ENCODE data around the gene PTPRM. TPM values are rescaled to one million over a fixed set of nuclear protein-coding genes. Genes with fewer than 3 reads are reported as not detected.

The PTPRM gene
- polyA plus RNA-seq, 10 donors, result 64.2 to 99.9 (median 85.1) TPM

DNA sequence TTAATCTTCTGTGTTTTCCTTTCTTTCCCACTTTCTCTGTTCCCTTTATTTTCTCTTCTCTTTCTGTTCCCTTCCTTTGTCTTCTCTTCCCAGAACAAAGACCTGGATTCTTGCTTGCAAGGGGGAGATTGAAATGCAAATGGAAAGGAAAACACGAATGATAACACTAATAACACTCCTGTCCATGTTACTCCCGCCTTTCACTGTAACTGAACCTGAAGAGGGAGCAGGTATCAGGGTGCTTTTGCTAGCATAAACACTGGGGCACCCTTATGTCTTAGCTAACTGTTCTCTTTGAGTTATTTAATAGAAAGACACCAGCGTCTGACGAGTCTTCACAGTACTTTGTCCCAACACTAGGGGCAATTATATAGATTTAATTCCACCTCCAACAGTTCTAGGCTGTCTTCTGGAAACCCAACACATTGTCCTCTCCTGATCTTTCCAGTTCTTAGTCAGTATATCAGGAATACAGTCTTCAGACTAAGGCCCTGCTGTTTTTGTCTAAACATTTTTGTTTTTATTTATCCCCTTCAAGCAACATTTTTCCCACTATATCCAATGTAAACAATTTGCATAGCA is 99.2 kb downstream of the PTPRM start:
- DNase-seq, result no peak

GRCh38 chr18:7668392-7668791 is 101.3 kb downstream of the PTPRM start:
- no peak for DNase-seq

DNA sequence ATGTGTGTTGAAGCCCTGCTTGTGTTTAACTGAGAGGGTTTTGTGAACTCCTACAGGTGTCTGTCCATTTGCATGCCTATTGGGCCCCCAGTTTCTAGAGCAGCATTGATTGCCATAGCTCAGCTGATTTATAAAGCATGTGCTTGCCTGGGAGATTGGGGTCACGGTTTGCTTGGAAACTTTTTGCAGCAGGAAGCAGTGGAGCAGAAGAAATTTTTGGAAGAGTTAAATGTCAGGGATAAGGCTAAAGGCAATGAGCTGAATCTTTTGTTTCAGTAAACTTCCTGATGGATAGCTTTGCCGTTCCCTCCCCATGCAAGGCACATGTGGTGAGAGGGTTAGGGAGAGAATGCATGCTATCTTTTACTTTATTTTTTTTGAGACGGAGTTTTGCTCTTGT is 102.2 kb downstream of the PTPRM start:
- no peak for DNase-seq

DNA sequence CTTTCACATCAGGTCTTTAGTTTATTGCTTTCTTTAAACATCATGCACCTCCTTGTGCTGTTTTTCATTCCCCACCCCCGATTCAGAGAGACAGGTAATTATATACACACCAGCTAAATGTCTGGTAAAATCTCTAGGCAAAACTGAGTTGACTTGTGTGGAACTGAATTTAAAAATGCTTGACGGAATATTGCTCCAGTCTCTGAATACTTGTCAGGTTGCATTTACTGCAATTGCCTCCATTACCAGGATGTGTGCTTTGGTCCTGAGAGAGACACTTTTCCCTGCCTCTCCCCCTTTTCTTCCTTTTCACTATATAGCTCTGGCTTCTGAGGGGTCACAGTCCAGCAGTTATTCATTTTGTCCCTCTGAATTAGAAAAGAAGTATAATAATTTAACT is 104.0 kb downstream of the PTPRM start:
- DNase-seq, result no peak

DNA sequence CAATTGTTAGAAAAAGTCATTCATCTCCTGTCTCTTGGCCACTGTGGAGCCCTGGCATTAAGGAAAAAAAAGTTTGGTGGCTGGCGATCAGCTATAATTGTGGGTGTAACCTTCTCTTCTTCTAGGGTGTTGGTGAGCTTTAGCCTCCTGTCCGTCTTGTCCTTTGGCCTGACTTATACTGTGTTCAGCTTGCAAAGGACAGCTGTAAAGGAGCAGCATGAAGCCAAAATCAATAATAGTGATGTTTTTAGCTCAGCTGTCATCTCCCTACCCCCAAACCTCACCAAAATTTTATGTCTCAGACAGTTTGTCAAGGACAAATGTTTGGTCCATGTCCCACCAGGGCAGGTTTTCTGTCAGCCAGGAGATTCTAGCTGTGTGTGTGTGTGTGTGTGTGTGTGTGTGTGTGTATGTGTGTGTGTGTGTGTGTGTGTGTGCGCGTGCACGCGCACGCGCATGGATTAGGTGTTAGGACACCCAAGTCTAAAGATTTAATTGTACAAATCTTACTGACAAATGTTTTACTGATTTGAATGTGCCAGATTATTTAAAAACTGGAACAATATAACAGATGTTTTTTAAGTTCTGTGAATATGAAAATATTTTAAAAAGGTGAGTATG is 109.2 kb downstream of the PTPRM start:
- peak in 1 of 3 donors; percentile 24 for DNase-seq

DNA sequence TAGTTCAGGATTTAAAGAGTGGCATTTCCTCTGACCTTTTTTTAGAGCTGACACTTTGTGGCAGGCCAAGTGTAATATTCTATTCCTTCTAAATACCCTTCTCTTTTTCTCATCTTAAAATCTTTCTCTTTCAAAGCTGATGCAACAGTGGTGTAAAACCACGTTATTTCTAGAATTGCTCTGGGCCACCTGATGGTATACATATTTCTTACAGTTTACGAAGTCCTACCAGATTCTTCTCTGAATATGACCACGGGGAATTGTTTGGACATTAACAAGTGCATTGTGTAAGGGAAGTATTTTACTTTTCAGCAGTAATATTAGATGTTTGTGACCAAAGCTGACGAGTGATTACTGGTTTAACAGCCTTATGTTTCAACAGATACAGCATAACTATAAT is 109.9 kb downstream of the PTPRM start:
- DNase-seq, result peak in 1 of 3 donors; percentile 13

DNA sequence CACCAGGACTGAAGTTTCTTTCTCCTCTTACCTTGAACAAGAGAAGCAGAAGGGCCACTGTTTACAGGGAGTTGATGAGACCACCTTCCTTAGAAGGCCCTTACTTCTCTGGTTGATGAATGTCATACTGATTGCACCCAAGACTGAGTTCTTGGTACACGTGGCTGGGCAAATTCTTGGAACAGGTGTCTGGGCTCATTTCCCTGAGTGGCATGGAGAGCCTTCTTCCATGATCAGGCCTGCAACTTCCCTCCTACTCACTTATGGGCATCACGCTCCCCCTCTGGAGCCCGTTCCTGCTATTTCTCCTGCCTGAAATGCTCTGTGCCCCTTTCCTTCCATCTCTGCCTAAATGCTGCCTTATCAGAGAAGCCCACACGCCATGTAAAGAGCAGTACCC is 110.3 kb downstream of the PTPRM start:
- DNase-seq, result no peak

- DNase-seq, result no peak
Observed at GRCh38 chr18:7678389-7678788, 111.3 kb downstream of the PTPRM start.

- DNase-seq, result no peak
Observed at GRCh38 chr18:7678801-7679200, 111.7 kb downstream of the PTPRM start.

- no peak for DNase-seq
Observed at GRCh38 chr18:7681298-7681697, 114.2 kb downstream of the PTPRM start.

GRCh38 chr18:7682321-7682720 is 115.2 kb downstream of the PTPRM start:
- no peak for DNase-seq

DNA sequence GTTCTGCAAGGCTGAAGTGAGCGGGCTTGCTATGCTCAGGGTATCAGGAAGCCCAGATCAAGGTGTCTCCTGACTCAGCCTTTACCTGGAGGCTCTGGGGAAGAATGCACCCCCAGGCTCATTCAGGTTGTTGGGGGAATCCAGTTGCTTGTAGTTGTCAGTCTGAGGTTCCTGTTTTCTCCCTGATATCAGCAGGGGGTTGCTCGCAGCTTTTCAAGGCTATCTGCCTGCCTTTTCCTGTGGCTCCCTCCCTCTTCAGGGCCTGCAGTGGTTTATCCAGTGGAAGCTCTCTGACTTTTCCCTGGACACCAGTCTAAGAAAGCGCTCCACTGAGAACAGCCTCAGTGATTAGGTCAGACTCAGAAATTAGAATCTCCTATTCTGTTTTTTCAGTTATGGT is 116.6 kb downstream of the PTPRM start:
- DNase-seq, result no peak

- DNase-seq, result no peak
Observed at GRCh38 chr18:7684357-7684756, 117.2 kb downstream of the PTPRM start.

- no peak for DNase-seq
Observed at GRCh38 chr18:7684966-7685365, 117.8 kb downstream of the PTPRM start.

- DNase-seq, result no peak
Observed at GRCh38 chr18:7686278-7686677, 119.2 kb downstream of the PTPRM start.

GRCh38 chr18:7688580-7688979 is 121.5 kb downstream of the PTPRM start:
- DNase-seq, result no peak

- no peak for DNase-seq
Observed at GRCh38 chr18:7691206-7691605, 124.1 kb downstream of the PTPRM start.

- peak; percentile 16 to 69 (median 35) for DNase-seq
Observed at GRCh38 chr18:7696780-7697179, 129.7 kb downstream of the PTPRM start.

DNA sequence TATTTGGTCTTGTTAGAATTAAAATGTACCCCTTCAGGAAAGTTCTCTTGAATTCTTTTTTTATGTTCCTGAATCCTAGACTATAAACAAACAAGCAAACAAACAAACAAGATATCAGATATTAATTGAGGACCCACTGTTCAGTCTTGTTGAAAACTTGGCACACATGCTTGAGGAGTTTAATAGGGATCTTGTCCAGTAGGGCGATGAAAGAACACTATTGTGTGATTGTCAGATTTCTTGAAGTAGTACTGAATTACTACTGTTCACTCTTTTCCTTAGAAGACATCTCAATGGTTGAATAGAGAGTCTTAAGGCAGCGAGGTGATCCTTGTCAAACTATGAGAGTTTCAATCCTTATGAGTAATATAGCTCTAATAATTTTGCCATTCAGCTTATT is 130.2 kb downstream of the PTPRM start:
- DNase-seq, result no peak

DNA sequence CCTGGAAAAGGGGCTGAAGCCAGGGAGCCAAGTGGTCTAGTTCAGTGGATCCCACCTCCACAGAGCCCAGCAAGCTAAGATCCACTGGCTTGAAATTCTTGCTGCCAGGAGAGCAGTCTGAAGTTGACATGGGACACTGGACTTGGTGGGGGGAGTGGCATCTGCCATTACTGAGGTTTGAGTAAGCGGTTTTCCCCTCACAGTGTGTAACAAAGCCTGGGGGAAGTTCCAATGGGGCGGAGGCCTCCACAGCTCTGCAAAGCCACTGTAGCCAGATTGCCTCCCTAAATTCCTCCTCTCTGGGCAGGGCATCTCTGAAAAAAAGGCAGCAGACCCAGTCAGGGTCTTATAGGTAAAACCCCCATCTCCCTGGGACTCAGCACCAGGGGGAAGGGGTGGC is 144.4 kb downstream of the PTPRM start:
- DNase-seq, result no peak

DNA sequence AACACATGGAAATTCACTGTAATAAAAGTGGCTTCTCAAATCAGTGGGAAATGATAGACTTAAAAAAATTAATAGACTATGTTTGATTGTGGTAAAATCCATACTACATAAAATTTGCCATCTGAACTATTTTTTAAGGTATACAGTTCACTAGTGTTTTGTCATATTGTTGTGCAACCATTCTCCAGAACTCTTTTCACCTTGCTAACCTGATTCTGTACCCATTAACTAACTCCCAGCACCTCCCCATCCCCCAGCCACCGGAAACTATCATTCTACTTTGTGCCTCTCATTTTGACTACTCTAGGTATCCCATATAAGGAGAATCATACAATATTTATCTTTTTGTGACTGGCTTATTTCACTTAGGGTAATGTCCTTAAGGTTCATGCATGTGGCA is 153.3 kb downstream of the PTPRM start:
- no peak for DNase-seq

GRCh38 chr18:7721532-7721931 is 154.4 kb downstream of the PTPRM start:
- DNase-seq, result no peak

DNA sequence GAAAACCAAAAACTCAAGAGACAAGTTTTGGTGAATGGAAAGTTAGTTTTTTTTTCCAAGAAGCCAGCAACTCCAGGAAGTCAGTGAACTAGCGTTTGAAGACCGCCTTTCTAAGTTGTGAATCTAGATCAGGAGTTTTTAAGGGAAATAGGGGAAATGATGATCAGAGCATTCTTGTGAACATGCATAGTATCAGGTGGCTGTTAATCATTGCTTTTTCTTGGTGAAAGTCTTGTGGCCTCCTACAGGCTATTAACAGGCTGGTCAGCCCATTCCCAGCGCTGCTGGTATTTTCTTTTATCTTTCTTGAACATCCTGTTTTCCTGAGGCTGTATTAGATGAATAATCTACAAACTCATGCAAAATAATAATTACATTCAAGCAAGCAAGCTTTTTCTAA is 155.8 kb downstream of the PTPRM start:
- no peak for DNase-seq

- no peak for DNase-seq
Observed at GRCh38 chr18:7723558-7723957, 156.4 kb downstream of the PTPRM start.

All from muscle of back (tissue), 11 donors.